Astrocyte (in vitro differentiated cells and primary cell): ENCODE results near the gene CCSER1. TPM values are rescaled to one million over a fixed set of nuclear protein-coding genes. Genes with fewer than 3 reads are reported as not detected.

Source experiments
- DNase-seq: peaks from one replicate; pipeline ENCODE4 v3.0.0-alpha.2; 2010; ENCODE audit warnings: low read depth
- FAIRE-seq: peaks from 2 replicates; lab custom pipeline; 2011; peaks lifted over from hg19 to GRCh38; lab: Jason Lieb, UNC
- H2AFZ ChIP-seq: 2 replicates; pipeline ENCODE4 v1.6.0; 2012; ENCODE audit warnings: low read depth, low read length, inconsistent platforms
- H3K27ac ChIP-seq: 2 replicates; pipeline ENCODE4 v1.5.1; 2011; ENCODE audit warnings: low read depth, low read length, inconsistent platforms
- H3K27me3 ChIP-seq: 2 replicates; pipeline ENCODE4 v1.6.0; 2011; ENCODE audit warnings: low read length, inconsistent platforms; ENCODE audit not compliant: insufficient read depth
- H3K36me3 ChIP-seq: 2 replicates; pipeline ENCODE4 v1.5.1; 2011; ENCODE audit warnings: low read length, inconsistent platforms; ENCODE audit not compliant: insufficient read depth
- H3K4me1 ChIP-seq: 2 replicates; pipeline ENCODE4 v1.5.1; 2011; ENCODE audit warnings: low read length, inconsistent platforms; ENCODE audit not compliant: insufficient read depth
- H3K4me2 ChIP-seq: 2 replicates; pipeline ENCODE4 v1.6.0; 2012; ENCODE audit warnings: low read length, inconsistent platforms
- H3K4me3 ChIP-seq: 2 replicates; pipeline ENCODE4 v1.5.1; 2011; ENCODE audit warnings: low read depth, mild to moderate bottlenecking, low read length, inconsistent platforms; ENCODE audit not compliant: insufficient read depth
- H3K79me2 ChIP-seq: 2 replicates; pipeline ENCODE4 v1.6.0; 2012; ENCODE audit warnings: mild to moderate bottlenecking, low read length, inconsistent platforms; ENCODE audit not compliant: insufficient read depth
- H3K9ac ChIP-seq: 2 replicates; pipeline ENCODE4 v1.6.0; 2012; ENCODE audit warnings: mild to moderate bottlenecking, low read length, inconsistent platforms
- H3K9me3 ChIP-seq: 2 replicates; pipeline ENCODE4 v1.5.1; 2012; ENCODE audit warnings: low read depth, mild to moderate bottlenecking, low read length, inconsistent platforms; ENCODE audit not compliant: insufficient read depth
- H4K20me1 ChIP-seq: 2 replicates; pipeline ENCODE4 v1.6.0; 2012; ENCODE audit warnings: low read length, inconsistent platforms; ENCODE audit not compliant: insufficient read depth
- H3K27ac Mint-ChIP-seq: one replicate; pipeline ENCODE4 v1.8.0; 2021; ENCODE audit warnings: mild to moderate bottlenecking, mixed read lengths; ENCODE audit not compliant: unreplicated experiment
- H3K27me3 Mint-ChIP-seq: one replicate; pipeline ENCODE4 v1.8.0; 2021; ENCODE audit warnings: low read depth, mixed read lengths; ENCODE audit not compliant: unreplicated experiment
- H3K36me3 Mint-ChIP-seq: one replicate; pipeline ENCODE4 v1.8.0; 2021; ENCODE audit warnings: low read depth, mixed read lengths; ENCODE audit not compliant: unreplicated experiment
- H3K4me1 Mint-ChIP-seq: one replicate; pipeline ENCODE4 v1.8.0; 2021; ENCODE audit warnings: low read depth, mixed read lengths; ENCODE audit not compliant: unreplicated experiment
- H3K4me3 Mint-ChIP-seq: one replicate; pipeline ENCODE4 v1.8.0; 2021; ENCODE audit warnings: mild to moderate bottlenecking, moderate library complexity, mixed read lengths; ENCODE audit not compliant: unreplicated experiment
- H3K9me3 Mint-ChIP-seq: one replicate; pipeline ENCODE4 v1.8.0; 2021; ENCODE audit warnings: mild to moderate bottlenecking, mixed read lengths; ENCODE audit not compliant: unreplicated experiment
- EZH2 ChIP-seq: IDR thresholded peaks from 2 replicates; pipeline ENCODE4 v1.6.1; 2012; ENCODE audit warnings: mild to moderate bottlenecking, low read length, inconsistent platforms; ENCODE audit not compliant: insufficient read depth
- total RNA-seq: library from RNA; stranded (reverse); gene quantifications from 2 replicates; pipeline ENCODE4 v1.2.1, GENCODE V29; 2021
- TF ChIP-seq, protein P1 (sequence below): IDR thresholded peaks from 2 replicates; pipeline ENCODE4 v1.5.1; 2011; ENCODE audit warnings: low read depth, mild to moderate bottlenecking, inconsistent platforms, low read length, moderate library complexity; ENCODE audit not compliant: insufficient read depth

CCSER1 gene
- total RNA-seq, 1 donor from 2014 or later = 2.2 TPM

GRCh38 chr4:90419124-90419711 lies 292.0 kb downstream of the CCSER1 start:
- DNase-seq = peak; percentile 16
- H3K4me1 Mint-ChIP-seq = no peaks in the 10 kb centered on the region
- H3K27me3 ChIP-seq = no peaks in the 10 kb centered on the region
- H3K9me3 Mint-ChIP-seq = no peaks in the 10 kb centered on the region
- H3K9me3 ChIP-seq = no peaks in the 10 kb centered on the region
- TF ChIP-seq, protein P1, sequence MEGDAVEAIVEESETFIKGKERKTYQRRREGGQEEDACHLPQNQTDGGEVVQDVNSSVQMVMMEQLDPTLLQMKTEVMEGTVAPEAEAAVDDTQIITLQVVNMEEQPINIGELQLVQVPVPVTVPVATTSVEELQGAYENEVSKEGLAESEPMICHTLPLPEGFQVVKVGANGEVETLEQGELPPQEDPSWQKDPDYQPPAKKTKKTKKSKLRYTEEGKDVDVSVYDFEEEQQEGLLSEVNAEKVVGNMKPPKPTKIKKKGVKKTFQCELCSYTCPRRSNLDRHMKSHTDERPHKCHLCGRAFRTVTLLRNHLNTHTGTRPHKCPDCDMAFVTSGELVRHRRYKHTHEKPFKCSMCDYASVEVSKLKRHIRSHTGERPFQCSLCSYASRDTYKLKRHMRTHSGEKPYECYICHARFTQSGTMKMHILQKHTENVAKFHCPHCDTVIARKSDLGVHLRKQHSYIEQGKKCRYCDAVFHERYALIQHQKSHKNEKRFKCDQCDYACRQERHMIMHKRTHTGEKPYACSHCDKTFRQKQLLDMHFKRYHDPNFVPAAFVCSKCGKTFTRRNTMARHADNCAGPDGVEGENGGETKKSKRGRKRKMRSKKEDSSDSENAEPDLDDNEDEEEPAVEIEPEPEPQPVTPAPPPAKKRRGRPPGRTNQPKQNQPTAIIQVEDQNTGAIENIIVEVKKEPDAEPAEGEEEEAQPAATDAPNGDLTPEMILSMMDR = peak; percentile 65
- TF ChIP-seq EZH2 = no peak
- no peak overlapping the region for H2AFZ ChIP-seq
- H4K20me1 ChIP-seq = no peaks in the 10 kb centered on the region
- H3K27ac ChIP-seq = no peak overlapping the region
- H3K79me2 ChIP-seq = no peaks in the 10 kb centered on the region
- H3K36me3 ChIP-seq = no peaks in the 10 kb centered on the region
- no peaks in the 10 kb centered on the region for H3K27me3 Mint-ChIP-seq
- no peak overlapping the region for H3K9ac ChIP-seq
- H3K4me1 ChIP-seq = no peaks in the 10 kb centered on the region
- no peak overlapping the region for H3K4me3 ChIP-seq
- H3K4me2 ChIP-seq = no peak overlapping the region
- H3K4me3 Mint-ChIP-seq = no peak overlapping the region
- H3K36me3 Mint-ChIP-seq = no peaks in the 10 kb centered on the region
- no peak overlapping the region for H3K27ac Mint-ChIP-seq
- FAIRE-seq = peak; percentile 64

DNA sequence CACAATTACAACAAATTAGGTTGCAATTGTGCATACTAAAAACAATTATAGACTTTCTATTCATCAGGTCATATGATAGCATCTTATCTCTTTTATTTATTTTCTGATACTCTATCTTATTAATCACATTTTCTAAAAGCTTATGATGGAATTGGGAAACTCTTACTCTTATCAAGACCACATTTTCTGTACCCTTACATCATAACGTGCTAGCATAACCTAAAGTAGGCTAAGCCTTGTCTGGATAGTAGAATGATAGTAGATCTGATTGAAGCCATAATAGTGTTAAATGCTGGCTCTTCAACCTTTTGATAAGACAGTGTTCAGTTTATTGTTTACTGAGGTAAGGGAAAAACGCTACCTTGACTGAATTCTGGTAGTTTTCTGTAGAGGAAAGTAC lies 294.0 kb downstream of the CCSER1 start:
- Mint-ChIP-seq H3K4me3 (no peak overlapping the region), H3K36me3 (no peaks in the 10 kb centered on the region), H3K27ac (no peak overlapping the region), H3K4me1 (no peaks in the 10 kb centered on the region), H3K27me3 (no peaks in the 10 kb centered on the region), H3K9me3 (no peaks in the 10 kb centered on the region)
- Histone ChIP-seq H4K20me1 (no peaks in the 10 kb centered on the region), H2AFZ (no peak overlapping the region), H3K36me3 (no peaks in the 10 kb centered on the region), H3K27ac (no peak overlapping the region), H3K4me3 (no peak overlapping the region), H3K9me3 (no peaks in the 10 kb centered on the region), H3K79me2 (no peaks in the 10 kb centered on the region), H3K4me2 (no peak overlapping the region), H3K4me1 (no peaks in the 10 kb centered on the region), H3K9ac (no peak overlapping the region), H3K27me3 (no peaks in the 10 kb centered on the region)
- FAIRE-seq (no peak), DNase-seq (no peak)
- no peak for TF ChIP-seq EZH2
- TF ChIP-seq, protein P1 = no peak

DNA sequence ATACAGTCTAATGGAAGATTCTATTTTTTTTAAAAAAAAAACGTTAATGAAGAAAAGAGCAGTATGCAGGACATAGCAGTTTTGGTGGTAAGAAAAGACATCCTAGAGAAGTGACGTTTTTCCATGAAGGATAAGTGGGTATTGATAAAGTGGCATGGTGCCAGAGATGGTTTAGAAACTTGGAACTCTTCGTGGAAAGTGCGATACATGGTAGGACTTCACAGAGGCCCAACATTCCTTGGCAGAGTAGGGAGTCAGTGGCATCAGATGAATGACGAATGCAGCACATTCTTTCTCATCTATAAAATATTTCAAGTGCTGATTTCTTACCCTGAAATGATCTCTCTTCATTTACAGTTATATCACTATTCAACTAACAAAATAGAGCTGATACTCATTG lies 298.7 kb downstream of the CCSER1 start:
- no peaks in the 10 kb centered on the region for H3K27me3 ChIP-seq
- H4K20me1 ChIP-seq = no peaks in the 10 kb centered on the region
- Mint-ChIP-seq H3K27ac (no peak overlapping the region), H3K9me3 (no peaks in the 10 kb centered on the region), H3K4me1 (peaks cover 3% of the 10 kb centered on the region), H3K4me3 (no peak overlapping the region), H3K27me3 (no peaks in the 10 kb centered on the region), H3K36me3 (no peaks in the 10 kb centered on the region)
- no peak overlapping the region for H3K4me2 ChIP-seq
- FAIRE-seq = no peak
- no peak overlapping the region for H3K9ac ChIP-seq
- H3K79me2 ChIP-seq = no peaks in the 10 kb centered on the region
- peak; percentile 19 for DNase-seq
- no peaks in the 10 kb centered on the region for H3K36me3 ChIP-seq
- H3K9me3 ChIP-seq = no peaks in the 10 kb centered on the region
- no peaks in the 10 kb centered on the region for H3K4me1 ChIP-seq
- TF ChIP-seq EZH2 = no peak
- TF ChIP-seq, protein P1 = no peak
- no peak overlapping the region for H2AFZ ChIP-seq
- H3K4me3 ChIP-seq = no peak overlapping the region
- H3K27ac ChIP-seq = no peak overlapping the region
